HEK293 (cell line): Measurements from ENCODE around the gene CLCNKA.
A peak's percentile ranks its signal among the peaks of the same experiment; 100 is the strongest.

Experiments used
- EGR2 ChIP-seq: fragments of 450-650 bp; formaldehyde crosslinking; IDR thresholded peaks from 2 replicates; pipeline ENCODE4 v1.5.1; 2016; ENCODE audit warnings: low read depth, missing biosample characterization, missing genetic modification characterization
- FEZF1 ChIP-seq: fragments of 450-650 bp; formaldehyde crosslinking; IDR thresholded peaks from 2 replicates; pipeline ENCODE4 v1.5.1; 2016; ENCODE audit warnings: missing biosample characterization, missing genetic modification characterization
- HOXA7 ChIP-seq: sonication (generic); formaldehyde crosslinking; IDR thresholded peaks from 2 replicates; pipeline ENCODE4 v1.8.1; 2022; ENCODE audit warnings: missing genetic modification reagents, borderline replicate concordance
- HOXD13 ChIP-seq: sonication (generic); formaldehyde crosslinking; IDR thresholded peaks from 2 replicates; pipeline ENCODE4 v1.8.0; 2022; ENCODE audit warnings: missing genetic modification reagents, borderline replicate concordance
- IKZF3 ChIP-seq: fragments of 450-650 bp; IDR thresholded peaks from 2 replicates; pipeline ENCODE4 v1.5.0; 2018; ENCODE audit warnings: missing biosample characterization, mild to moderate bottlenecking, missing genetic modification characterization, moderate library complexity
- KLF1 ChIP-seq: fragments of 450-650 bp; formaldehyde crosslinking; IDR thresholded peaks from 2 replicates; pipeline ENCODE4 v1.5.1; 2016; ENCODE audit warnings: missing biosample characterization, missing genetic modification characterization
- KLF16 ChIP-seq: fragments of 450-650 bp; formaldehyde crosslinking; IDR thresholded peaks from 2 replicates; pipeline ENCODE4 v1.5.1; 2017; ENCODE audit warnings: missing biosample characterization, missing genetic modification characterization
- MZF1 ChIP-seq: fragments of 450-650 bp; formaldehyde crosslinking; IDR thresholded peaks from 2 replicates; pipeline ENCODE4 v1.5.1; 2017; ENCODE audit warnings: missing biosample characterization, missing genetic modification characterization, borderline replicate concordance
- OSR2 ChIP-seq: fragments of 450-650 bp; formaldehyde crosslinking; IDR thresholded peaks from 2 replicates; pipeline ENCODE4 v1.5.1; 2016; ENCODE audit warnings: missing biosample characterization, missing genetic modification characterization
- SALL2 ChIP-seq: fragments of 450-650 bp; formaldehyde crosslinking; IDR thresholded peaks from 2 replicates; pipeline ENCODE4 v1.5.0; 2017; ENCODE audit warnings: missing biosample characterization, mild to moderate bottlenecking, missing genetic modification characterization, borderline replicate concordance
- SCRT2 ChIP-seq: fragments of 450-650 bp; formaldehyde crosslinking; IDR thresholded peaks from 2 replicates; pipeline ENCODE4 v1.5.1; 2016; ENCODE audit warnings: missing biosample characterization, missing genetic modification characterization
- ZBTB17 ChIP-seq: fragments of 450-650 bp; formaldehyde crosslinking; IDR thresholded peaks from 2 replicates; pipeline ENCODE4 v1.5.1; 2016; ENCODE audit warnings: missing biosample characterization, missing genetic modification characterization
- ZFP41 ChIP-seq: fragments of 450-650 bp; formaldehyde crosslinking; IDR thresholded peaks from 2 replicates; pipeline ENCODE4 v1.5.1; 2016; ENCODE audit warnings: missing biosample characterization, missing genetic modification characterization, borderline replicate concordance
- ZNF114 ChIP-seq: fragments of 450-650 bp; formaldehyde crosslinking; IDR thresholded peaks from 2 replicates; pipeline ENCODE4 v1.5.0; 2017; ENCODE audit warnings: missing biosample characterization, missing genetic modification characterization
- ZNF140 ChIP-seq: fragments of 450-650 bp; formaldehyde crosslinking; IDR thresholded peaks from 2 replicates; pipeline ENCODE4 v1.5.1; 2016; ENCODE audit warnings: missing biosample characterization, missing genetic modification characterization
- ZNF202 ChIP-seq: fragments of 450-650 bp; formaldehyde crosslinking; IDR thresholded peaks from 2 replicates; pipeline ENCODE4 v1.5.1; 2016; ENCODE audit warnings: missing biosample characterization, missing genetic modification characterization, borderline replicate concordance
- ZNF518A ChIP-seq: fragments of 450-650 bp; formaldehyde crosslinking; conservative IDR thresholded peaks from 2 replicates; pipeline ENCODE4 v1.5.1; 2016; ENCODE audit warnings: low read depth, missing biosample characterization, missing genetic modification characterization
- ZNF571 ChIP-seq: fragments of 450-650 bp; formaldehyde crosslinking; IDR thresholded peaks from 2 replicates; pipeline ENCODE4 v1.5.0; 2017; ENCODE audit warnings: missing biosample characterization, missing genetic modification characterization
- ZNF596 ChIP-seq: fragments of 450-650 bp; IDR thresholded peaks from 2 replicates; pipeline ENCODE4 v1.5.0; 2018; ENCODE audit warnings: missing biosample characterization, mild to moderate bottlenecking, missing genetic modification characterization, moderate library complexity
- ZNF600 ChIP-seq: fragments of 450-650 bp; formaldehyde crosslinking; IDR thresholded peaks from 2 replicates; pipeline ENCODE4 v1.5.1; 2016; ENCODE audit warnings: missing biosample characterization, missing genetic modification characterization
- ZNF76 ChIP-seq: fragments of 450-650 bp; formaldehyde crosslinking; IDR thresholded peaks from 2 replicates; pipeline ENCODE4; 2016; ENCODE audit warnings: low read depth, missing biosample characterization, missing genetic modification characterization, borderline replicate concordance
- ZSCAN16 ChIP-seq: fragments of 450-650 bp; formaldehyde crosslinking; IDR thresholded peaks from 2 replicates; pipeline ENCODE4 v1.5.1; 2016; ENCODE audit warnings: missing biosample characterization, missing genetic modification characterization
- TF ChIP-seq, protein P1 (sequence below): fragments of 450-650 bp; formaldehyde crosslinking; IDR thresholded peaks from 2 replicates; pipeline ENCODE4 v1.5.1; 2016; ENCODE audit warnings: missing biosample characterization, missing genetic modification characterization
- TF ChIP-seq, protein P2 (sequence below): fragments of 450-650 bp; formaldehyde crosslinking; conservative IDR thresholded peaks from 2 replicates; pipeline ENCODE4 v1.5.1; 2016; ENCODE audit warnings: low read depth, missing biosample characterization, missing genetic modification characterization
- TF ChIP-seq, protein P3 (sequence below): fragments of 450-650 bp; formaldehyde crosslinking; IDR thresholded peaks from 2 replicates; pipeline ENCODE4 v1.5.1; 2016; ENCODE audit warnings: missing biosample characterization, missing genetic modification characterization
- TF ChIP-seq, protein P4 (sequence below): fragments of 450-650 bp; formaldehyde crosslinking; IDR thresholded peaks from 2 replicates; pipeline ENCODE4 v1.5.1; 2017; ENCODE audit warnings: missing biosample characterization, missing genetic modification characterization

CLCNKA gene

GRCh38 chr1:15975358-15975804, 46.5 kb upstream of the CLCNKA start (continued):
- TF ChIP-seq KLF16 (tag by site-specific recombination), result no peak
- no peak for TF ChIP-seq HOXD13
- peak; percentile 52; the same call in 1 of the 2 replicates for TF ChIP-seq KLF1 (tag by site-specific recombination)
- no peak for TF ChIP-seq ZNF596 (tag by site-specific recombination)
- TF ChIP-seq SCRT2, result no peak
- peak; percentile 35; the same call in 1 of the 2 replicates for TF ChIP-seq ZBTB17
- TF ChIP-seq SALL2 (tag by site-specific recombination), result no peak
- TF ChIP-seq, protein P1, sequence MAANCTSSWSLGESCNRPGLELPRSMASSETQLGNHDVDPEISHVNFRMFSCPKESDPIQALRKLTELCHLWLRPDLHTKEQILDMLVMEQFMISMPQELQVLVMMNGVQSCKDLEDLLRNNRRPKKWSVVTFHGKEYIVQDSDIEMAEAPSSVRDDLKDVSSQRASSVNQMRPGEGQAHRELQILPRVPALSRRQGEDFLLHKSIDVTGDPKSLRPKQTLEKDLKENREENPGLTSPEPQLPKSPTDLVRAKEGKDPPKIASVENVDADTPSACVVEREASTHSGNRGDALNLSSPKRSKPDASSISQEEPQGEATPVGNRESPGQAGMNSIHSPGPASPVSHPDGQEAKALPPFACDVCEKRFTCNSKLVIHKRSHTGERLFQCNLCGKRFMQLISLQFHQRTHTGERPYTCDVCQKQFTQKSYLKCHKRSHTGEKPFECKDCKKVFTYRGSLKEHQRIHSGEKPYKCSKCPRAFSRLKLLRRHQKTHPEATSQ (tag by site-specific recombination), result no peak
- TF ChIP-seq HOXA7 (CRISPR knock-in tag), result no peak
- no peak for TF ChIP-seq EGR2 (tag by site-specific recombination)
- TF ChIP-seq MZF1, result peak; percentile 20; the same call in 1 of the 2 replicates
- TF ChIP-seq, protein P2, sequence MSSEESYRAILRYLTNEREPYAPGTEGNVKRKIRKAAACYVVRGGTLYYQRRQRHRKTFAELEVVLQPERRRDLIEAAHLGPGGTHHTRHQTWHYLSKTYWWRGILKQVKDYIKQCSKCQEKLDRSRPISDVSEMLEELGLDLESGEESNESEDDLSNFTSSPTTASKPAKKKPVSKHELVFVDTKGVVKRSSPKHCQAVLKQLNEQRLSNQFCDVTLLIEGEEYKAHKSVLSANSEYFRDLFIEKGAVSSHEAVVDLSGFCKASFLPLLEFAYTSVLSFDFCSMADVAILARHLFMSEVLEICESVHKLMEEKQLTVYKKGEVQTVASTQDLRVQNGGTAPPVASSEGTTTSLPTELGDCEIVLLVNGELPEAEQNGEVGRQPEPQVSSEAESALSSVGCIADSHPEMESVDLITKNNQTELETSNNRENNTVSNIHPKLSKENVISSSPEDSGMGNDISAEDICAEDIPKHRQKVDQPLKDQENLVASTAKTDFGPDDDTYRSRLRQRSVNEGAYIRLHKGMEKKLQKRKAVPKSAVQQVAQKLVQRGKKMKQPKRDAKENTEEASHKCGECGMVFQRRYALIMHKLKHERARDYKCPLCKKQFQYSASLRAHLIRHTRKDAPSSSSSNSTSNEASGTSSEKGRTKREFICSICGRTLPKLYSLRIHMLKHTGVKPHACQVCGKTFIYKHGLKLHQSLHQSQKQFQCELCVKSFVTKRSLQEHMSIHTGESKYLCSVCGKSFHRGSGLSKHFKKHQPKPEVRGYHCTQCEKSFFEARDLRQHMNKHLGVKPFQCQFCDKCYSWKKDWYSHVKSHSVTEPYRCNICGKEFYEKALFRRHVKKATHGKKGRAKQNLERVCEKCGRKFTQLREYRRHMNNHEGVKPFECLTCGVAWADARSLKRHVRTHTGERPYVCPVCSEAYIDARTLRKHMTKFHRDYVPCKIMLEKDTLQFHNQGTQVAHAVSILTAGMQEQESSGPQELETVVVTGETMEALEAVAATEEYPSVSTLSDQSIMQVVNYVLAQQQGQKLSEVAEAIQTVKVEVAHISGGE, result no peak
- no peak for TF ChIP-seq ZFP41
- no peak for TF ChIP-seq ZNF76 (tag by site-specific recombination)
- TF ChIP-seq IKZF3 (tag by site-specific recombination), result no peak
- no peak for TF ChIP-seq ZNF140 (tag by site-specific recombination)
- TF ChIP-seq FEZF1 (tag by site-specific recombination), result no peak
- no peak for TF ChIP-seq ZNF518A (tag by site-specific recombination)
- TF ChIP-seq OSR2 (tag by site-specific recombination), result 0 out of 2 replicates have a peak, but pooled peaks have one; percentile 31
- TF ChIP-seq ZSCAN16 (tag by site-specific recombination), result no peak
- TF ChIP-seq, protein P3, sequence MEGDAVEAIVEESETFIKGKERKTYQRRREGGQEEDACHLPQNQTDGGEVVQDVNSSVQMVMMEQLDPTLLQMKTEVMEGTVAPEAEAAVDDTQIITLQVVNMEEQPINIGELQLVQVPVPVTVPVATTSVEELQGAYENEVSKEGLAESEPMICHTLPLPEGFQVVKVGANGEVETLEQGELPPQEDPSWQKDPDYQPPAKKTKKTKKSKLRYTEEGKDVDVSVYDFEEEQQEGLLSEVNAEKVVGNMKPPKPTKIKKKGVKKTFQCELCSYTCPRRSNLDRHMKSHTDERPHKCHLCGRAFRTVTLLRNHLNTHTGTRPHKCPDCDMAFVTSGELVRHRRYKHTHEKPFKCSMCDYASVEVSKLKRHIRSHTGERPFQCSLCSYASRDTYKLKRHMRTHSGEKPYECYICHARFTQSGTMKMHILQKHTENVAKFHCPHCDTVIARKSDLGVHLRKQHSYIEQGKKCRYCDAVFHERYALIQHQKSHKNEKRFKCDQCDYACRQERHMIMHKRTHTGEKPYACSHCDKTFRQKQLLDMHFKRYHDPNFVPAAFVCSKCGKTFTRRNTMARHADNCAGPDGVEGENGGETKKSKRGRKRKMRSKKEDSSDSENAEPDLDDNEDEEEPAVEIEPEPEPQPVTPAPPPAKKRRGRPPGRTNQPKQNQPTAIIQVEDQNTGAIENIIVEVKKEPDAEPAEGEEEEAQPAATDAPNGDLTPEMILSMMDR (tag by site-specific recombination), result peak; percentile 46; the same call in 1 of the 2 replicates
- no peak for TF ChIP-seq ZNF571 (tag by site-specific recombination)
- TF ChIP-seq, protein P4, sequence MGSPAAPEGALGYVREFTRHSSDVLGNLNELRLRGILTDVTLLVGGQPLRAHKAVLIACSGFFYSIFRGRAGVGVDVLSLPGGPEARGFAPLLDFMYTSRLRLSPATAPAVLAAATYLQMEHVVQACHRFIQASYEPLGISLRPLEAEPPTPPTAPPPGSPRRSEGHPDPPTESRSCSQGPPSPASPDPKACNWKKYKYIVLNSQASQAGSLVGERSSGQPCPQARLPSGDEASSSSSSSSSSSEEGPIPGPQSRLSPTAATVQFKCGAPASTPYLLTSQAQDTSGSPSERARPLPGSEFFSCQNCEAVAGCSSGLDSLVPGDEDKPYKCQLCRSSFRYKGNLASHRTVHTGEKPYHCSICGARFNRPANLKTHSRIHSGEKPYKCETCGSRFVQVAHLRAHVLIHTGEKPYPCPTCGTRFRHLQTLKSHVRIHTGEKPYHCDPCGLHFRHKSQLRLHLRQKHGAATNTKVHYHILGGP (tag by site-specific recombination), result no peak
- TF ChIP-seq ZNF600 (tag by site-specific recombination), result no peak
- TF ChIP-seq ZNF114 (tag by site-specific recombination), result no peak
- no peak for TF ChIP-seq ZNF202 (tag by site-specific recombination)
